Activated CD8-positive, alpha-beta memory T cell treated with anti-CD3 and anti-CD28 coated beads, Interleukin-2, amount 10 ng/mL, durations not matched to agents 7 days and 5 days (primary cell): ENCODE data around the gene OR5B21. TPM values are rescaled to one million over a fixed set of nuclear protein-coding genes. Genes with fewer than 3 reads are reported as not detected.
A peak's percentile ranks its signal among the peaks of the same experiment; 100 is the strongest.

Source experiments
- ATAC-seq: fragments of 150-1000 bp; cut with Tn5 transposase; one replicate; pipeline ENCODE4 v1.10.0; 2021; ENCODE audit warnings: moderate library complexity
- CTCF ChIA-PET: fragments of 350-600 bp; sonication (Branson Sonifier 250); formaldehyde crosslinking; loops from one replicate; lab custom pipeline; 2021; ENCODE audit warnings: antibody characterized with exemption; lab: Charles Lee
- DNase-seq: peaks from one replicate; pipeline ENCODE4 v3.0.0-alpha.2; 2020
- H3K27ac Mint-ChIP-seq: one replicate; pipeline ENCODE4 v1.8.0; 2021; ENCODE audit warnings: mild to moderate bottlenecking, mixed read lengths
- H3K27me3 Mint-ChIP-seq: one replicate; pipeline ENCODE4 v1.8.0; 2021; ENCODE audit warnings: mixed read lengths
- H3K36me3 Mint-ChIP-seq: one replicate; pipeline ENCODE4 v1.8.0; 2021; ENCODE audit warnings: mild to moderate bottlenecking, mixed read lengths
- H3K4me1 Mint-ChIP-seq: one replicate; pipeline ENCODE4 v1.8.0; 2021; ENCODE audit warnings: mixed read lengths
- H3K4me3 Mint-ChIP-seq: one replicate; pipeline ENCODE4 v1.8.0; 2021; ENCODE audit warnings: mild to moderate bottlenecking, moderate library complexity, mixed read lengths
- H3K9me3 Mint-ChIP-seq: one replicate; pipeline ENCODE4 v1.8.0; 2022; ENCODE audit warnings: low read depth, mixed read lengths
- total RNA-seq, 2 experiments: library from RNA; stranded (reverse); gene quantifications; one replicate each; pipeline ENCODE4 v1.2.3, GENCODE V29; 2021

The OR5B21 gene
- total RNA-seq, 2 experiments from 2014 or later, result 0.44 to 0.96 TPM

DNA sequence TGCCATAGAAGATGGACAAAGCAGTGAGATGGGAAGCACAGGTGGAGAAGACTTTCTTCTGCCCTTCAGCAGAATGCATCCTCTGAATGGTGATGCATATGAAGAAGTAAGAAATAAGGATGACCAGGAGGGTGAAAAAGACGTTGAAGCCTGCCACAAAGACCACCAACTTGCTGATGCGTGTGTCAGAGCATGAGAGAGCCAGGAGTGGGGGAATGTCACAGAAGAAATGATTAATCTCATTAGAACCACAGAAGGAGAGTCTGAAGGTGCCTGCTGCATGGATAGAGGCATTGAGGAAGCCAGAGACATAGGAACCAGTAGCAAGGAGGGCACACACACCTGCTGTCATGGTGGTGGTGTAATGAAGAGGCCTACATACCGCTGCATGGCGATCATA is 550 bp downstream of the OR5B21 start:
- no peak overlapping the region for H3K27ac Mint-ChIP-seq
- no peaks in the 10 kb centered on the region for H3K9me3 Mint-ChIP-seq
- no peak overlapping the region for H3K4me3 Mint-ChIP-seq
- peaks cover 2% of the 10 kb centered on the region for H3K4me1 Mint-ChIP-seq
- CTCF ChIA-PET, result no interaction called here
- ATAC-seq (no peak), DNase-seq (no peak)
- H3K36me3 Mint-ChIP-seq, result peaks cover 21% of the 10 kb centered on the region
- no peaks in the 10 kb centered on the region for H3K27me3 Mint-ChIP-seq

DNA sequence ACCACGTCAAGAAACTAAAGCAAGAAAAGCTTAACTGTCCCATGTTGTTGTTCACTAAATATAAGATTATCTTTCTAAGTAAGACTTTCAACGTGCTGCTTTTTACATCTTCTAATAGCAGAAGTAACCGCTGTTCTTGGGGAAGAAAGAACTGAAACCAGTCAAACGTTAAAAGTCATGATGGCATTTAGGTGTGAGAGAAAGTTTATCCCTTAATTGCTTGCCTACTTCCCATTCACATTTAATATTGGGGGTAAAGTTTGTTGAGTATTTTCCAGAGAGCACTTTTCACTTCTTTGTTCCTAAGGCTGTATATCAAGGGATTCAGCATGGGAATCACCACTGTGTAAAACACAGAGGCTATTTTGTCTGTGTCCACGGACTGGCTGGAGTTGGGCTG is 970 bp downstream of the OR5B21 start:
- H3K4me1 Mint-ChIP-seq, result peaks cover 2% of the 10 kb centered on the region
- H3K27me3 Mint-ChIP-seq, result no peaks in the 10 kb centered on the region
- peaks cover 21% of the 10 kb centered on the region for H3K36me3 Mint-ChIP-seq
- H3K27ac Mint-ChIP-seq, result no peak overlapping the region
- H3K9me3 Mint-ChIP-seq, result no peaks in the 10 kb centered on the region
- no peak for ATAC-seq
- no peak for DNase-seq
- no peak overlapping the region for H3K4me3 Mint-ChIP-seq
- CTCF ChIA-PET, result no interaction called here

DNA sequence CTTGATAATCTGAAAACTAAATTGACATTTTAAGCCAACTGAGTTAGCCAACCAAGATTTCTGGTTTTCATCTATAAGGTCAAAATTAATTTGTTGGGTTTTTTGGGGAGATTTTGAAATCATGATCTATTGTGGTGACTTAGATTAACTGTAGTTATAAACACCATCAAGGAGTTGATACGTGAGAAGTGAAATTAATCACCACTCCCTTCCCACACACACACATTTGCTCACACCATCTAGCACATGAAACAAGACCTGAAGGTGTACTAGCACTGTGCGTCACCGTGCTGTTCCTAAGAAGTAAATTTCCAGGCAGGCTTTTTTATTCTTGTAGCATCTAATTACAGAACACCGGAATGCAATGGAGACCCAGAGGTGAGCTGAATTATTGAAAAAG is 2.1 kb downstream of the OR5B21 start:
- no peaks in the 10 kb centered on the region for H3K27me3 Mint-ChIP-seq
- ATAC-seq, result no peak
- DNase-seq, result no peak
- peaks cover 21% of the 10 kb centered on the region for H3K36me3 Mint-ChIP-seq
- H3K4me1 Mint-ChIP-seq, result peaks cover 2% of the 10 kb centered on the region
- CTCF ChIA-PET, result no interaction called here
- H3K9me3 Mint-ChIP-seq, result no peaks in the 10 kb centered on the region
- H3K27ac Mint-ChIP-seq, result no peak overlapping the region
- no peak overlapping the region for H3K4me3 Mint-ChIP-seq

DNA sequence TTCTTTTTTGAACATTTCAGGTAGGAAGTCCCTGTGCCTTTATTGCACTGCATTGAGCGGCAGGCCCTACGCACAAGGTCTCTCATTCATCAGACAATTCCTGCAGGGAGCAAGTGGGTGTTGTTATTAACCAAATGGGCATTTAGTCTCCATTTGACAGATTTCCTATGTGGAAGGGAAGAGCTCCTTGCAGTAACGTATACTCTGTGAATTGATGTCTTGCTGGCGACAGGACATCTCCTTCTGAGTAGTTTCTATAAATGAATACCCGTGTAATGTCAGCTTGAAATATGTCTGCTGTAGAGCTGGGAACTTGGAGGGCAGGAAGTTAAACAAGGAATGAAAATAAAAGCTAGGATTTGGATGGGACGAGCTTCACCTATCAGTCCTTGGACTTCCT is 3.7 kb downstream of the OR5B21 start:
- H3K27ac Mint-ChIP-seq, result no peak overlapping the region
- H3K4me1 Mint-ChIP-seq, result peaks cover 3% of the 10 kb centered on the region
- CTCF ChIA-PET, result no interaction called here
- H3K4me3 Mint-ChIP-seq, result no peak overlapping the region
- ATAC-seq, result no peak
- H3K27me3 Mint-ChIP-seq, result no peaks in the 10 kb centered on the region
- H3K36me3 Mint-ChIP-seq, result peaks cover 24% of the 10 kb centered on the region
- no peak for DNase-seq
- H3K9me3 Mint-ChIP-seq, result no peaks in the 10 kb centered on the region

DNA sequence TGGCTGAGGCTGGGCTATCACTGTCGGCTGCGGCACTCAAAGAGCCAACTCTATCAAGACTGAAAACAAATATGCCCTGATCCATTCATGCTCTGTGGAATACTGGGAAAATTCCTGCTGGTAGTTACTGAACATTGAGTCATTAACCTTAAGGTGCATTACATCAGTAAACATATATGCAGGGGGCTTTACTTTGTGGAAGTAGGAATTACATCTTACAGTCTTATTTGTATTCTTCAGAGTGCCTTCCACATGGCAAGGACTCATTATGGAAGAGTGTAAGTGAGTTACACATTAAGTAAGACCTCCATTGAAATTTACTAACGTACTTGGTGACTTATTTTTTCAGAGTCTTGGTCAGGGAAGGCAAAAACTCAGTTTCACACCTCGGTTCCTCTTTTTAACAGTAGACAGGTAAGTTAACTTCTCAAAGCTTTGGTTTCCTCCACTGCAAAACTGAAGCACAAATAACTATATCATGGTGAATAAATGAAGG is 4.5 kb downstream of the OR5B21 start:
- Mint-ChIP-seq H3K4me1 (peaks cover 11% of the 10 kb centered on the region), H3K4me3 (no peak overlapping the region), H3K9me3 (no peaks in the 10 kb centered on the region), H3K27me3 (no peaks in the 10 kb centered on the region), H3K27ac (no peak overlapping the region), H3K36me3 (peaks cover 22% of the 10 kb centered on the region)
- no peak for ATAC-seq
- DNase-seq, result no peak
- CTCF ChIA-PET, result no interaction called here

DNA sequence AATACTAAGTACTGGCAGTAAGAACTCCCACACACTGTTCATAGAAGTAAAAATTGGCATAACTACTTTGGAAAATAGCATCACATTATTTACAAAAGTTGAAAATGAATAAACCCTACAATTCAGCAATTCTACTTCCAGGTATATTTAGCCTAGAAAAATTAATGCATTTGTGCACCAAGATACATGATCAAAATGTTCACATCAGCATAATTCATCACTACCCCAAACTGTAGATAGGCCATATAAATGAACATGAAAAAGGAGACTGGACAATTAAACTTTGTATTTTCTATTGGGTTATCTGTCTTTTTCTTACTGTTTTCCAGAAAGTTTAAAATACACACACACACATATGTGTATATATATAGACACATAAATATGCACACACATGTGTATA is 5.9 kb downstream of the OR5B21 start:
- H3K9me3 Mint-ChIP-seq, result no peaks in the 10 kb centered on the region
- CTCF ChIA-PET, result no interaction called here
- no peak overlapping the region for H3K4me3 Mint-ChIP-seq
- DNase-seq (no peak), ATAC-seq (no peak)
- H3K36me3 Mint-ChIP-seq, result peaks cover 16% of the 10 kb centered on the region
- H3K27ac Mint-ChIP-seq, result no peak overlapping the region
- peaks cover 24% of the 10 kb centered on the region for H3K4me1 Mint-ChIP-seq
- H3K27me3 Mint-ChIP-seq, result no peaks in the 10 kb centered on the region

DNA sequence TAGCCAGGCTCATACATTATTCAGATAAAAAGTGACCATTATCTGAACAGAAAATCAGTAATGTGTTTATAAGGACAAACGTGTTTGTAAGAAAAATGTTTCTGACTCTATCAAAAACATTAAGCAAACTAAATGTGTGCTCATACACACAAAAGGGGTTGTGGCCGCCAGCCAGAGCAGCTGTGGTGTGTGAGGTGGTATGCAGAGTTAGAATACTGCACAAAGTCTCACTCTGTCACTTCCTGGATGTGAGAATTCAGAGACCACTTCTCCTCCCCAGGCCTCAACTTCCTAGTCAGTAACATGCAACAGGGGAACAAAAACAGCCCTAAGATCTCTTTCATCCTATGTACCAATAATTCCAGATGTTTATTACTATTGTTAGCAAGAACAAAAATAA is 9.4 kb downstream of the OR5B21 start:
- CTCF ChIA-PET, result no interaction called here

DNA sequence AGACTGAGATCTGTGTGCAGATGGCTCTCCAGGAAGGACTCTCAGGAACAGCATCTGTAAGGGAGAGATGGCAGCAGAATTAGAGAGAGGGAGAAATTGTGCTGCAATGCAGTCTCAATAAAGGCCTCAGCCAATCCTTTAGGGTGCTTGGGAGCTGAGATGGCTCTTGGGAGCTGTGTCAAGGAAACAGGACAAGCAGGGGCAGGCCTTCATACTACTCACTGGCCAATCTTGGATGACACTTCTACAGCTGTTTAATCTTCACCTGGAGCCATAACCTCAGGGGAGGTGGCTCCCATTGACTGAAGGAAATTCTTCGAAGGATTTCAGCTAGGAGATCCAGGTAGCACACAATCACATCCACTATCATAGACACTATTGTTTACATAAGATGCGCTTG is 10.0 kb downstream of the OR5B21 start:
- DNase-seq, result no peak
- no peak for ATAC-seq
- Mint-ChIP-seq H3K4me1 (peaks cover 31% of the 10 kb centered on the region), H3K27ac (peak overlapping the region; percentile 78), H3K36me3 (peaks cover 24% of the 10 kb centered on the region), H3K27me3 (no peaks in the 10 kb centered on the region), H3K9me3 (no peaks in the 10 kb centered on the region), H3K4me3 (no peak overlapping the region)
- CTCF ChIA-PET, result no interaction called here

More for the DNA sequence above, 9.4 kb downstream of the OR5B21 start:
- H3K4me1 Mint-ChIP-seq, result peaks cover 31% of the 10 kb centered on the region
- H3K27me3 Mint-ChIP-seq, result no peaks in the 10 kb centered on the region
- DNase-seq, result peak; percentile 60
- no peak overlapping the region for H3K4me3 Mint-ChIP-seq
- peak; percentile 80 for ATAC-seq
- H3K9me3 Mint-ChIP-seq, result no peaks in the 10 kb centered on the region
- H3K36me3 Mint-ChIP-seq, result peaks cover 25% of the 10 kb centered on the region
- H3K27ac Mint-ChIP-seq, result peak overlapping the region; percentile 78

DNA sequence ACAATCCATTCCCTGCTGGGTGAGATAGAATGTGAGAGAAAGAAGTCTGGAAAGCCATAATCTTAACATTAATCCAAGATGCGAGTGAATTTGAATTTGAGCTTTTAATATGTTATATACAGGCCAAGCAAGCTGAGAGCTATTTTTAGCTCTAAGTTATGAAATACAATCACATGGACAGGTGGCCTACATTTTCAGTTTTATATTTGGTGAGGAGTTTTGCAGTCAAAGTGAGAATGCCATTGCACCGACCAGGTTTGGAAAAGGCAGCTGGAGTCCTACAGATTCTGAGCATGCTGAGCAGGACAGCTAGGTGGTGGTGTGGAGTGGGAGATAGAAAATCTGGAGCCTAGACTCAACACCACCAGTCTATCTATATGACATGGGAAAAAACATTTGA is 12.0 kb downstream of the OR5B21 start:
- H3K9me3 Mint-ChIP-seq, result no peaks in the 10 kb centered on the region
- no peaks in the 10 kb centered on the region for H3K27me3 Mint-ChIP-seq
- H3K4me3 Mint-ChIP-seq, result no peak overlapping the region
- no peak for DNase-seq
- peaks cover 24% of the 10 kb centered on the region for H3K36me3 Mint-ChIP-seq
- no peak for ATAC-seq
- CTCF ChIA-PET, result interaction anchor here (1.5 kb wide), 1 partner anchor 13 kb away, joined by 3 read pairs; no protein-coding TSS in a partner anchor
- H3K27ac Mint-ChIP-seq, result no peak overlapping the region
- H3K4me1 Mint-ChIP-seq, result peaks cover 31% of the 10 kb centered on the region

DNA sequence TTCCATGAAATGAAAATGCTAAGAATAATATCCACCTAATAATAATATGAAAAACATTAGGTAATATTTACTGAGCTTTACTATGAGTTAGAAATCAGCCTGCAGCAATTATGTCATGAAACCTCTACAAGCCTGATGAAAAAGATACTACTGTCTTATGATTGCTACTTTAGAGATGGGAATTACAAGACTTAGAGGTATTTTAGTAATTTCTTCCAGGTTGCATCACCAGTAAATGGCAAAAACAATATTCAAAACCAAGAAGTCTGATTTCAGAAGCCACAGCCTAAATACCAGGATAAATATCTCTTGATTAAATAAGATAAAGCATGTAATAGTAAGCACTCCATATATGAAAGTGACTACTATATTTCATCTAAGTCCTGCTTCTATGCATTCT is 13.8 kb downstream of the OR5B21 start:
- Mint-ChIP-seq H3K27ac (no peak overlapping the region), H3K36me3 (peaks cover 21% of the 10 kb centered on the region), H3K27me3 (no peaks in the 10 kb centered on the region), H3K4me3 (no peak overlapping the region), H3K9me3 (no peaks in the 10 kb centered on the region), H3K4me1 (peaks cover 29% of the 10 kb centered on the region)
- CTCF ChIA-PET, result no interaction called here
- DNase-seq (no peak), ATAC-seq (no peak)

DNA sequence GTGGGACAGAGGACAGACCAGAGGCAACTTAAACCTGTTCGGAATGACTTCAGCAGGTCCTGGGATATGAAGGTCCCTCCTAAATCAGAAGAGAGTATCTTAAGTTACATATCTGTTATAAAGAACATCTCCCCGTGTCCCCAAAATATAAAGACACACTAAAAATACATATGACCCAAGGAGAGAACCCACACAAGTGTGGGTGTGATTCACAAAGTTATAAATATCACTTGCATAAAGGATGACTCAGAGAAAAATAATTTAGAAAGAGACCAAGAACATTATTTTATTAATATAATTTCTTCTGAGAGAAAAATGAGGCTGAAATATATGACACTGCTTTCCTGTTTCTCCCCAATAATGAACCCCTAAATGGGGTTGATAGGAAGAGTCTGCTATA is 14.2 kb downstream of the OR5B21 start:
- Mint-ChIP-seq H3K27ac (no peak overlapping the region), H3K36me3 (peaks cover 21% of the 10 kb centered on the region), H3K9me3 (no peaks in the 10 kb centered on the region), H3K4me1 (peaks cover 25% of the 10 kb centered on the region), H3K4me3 (no peak overlapping the region), H3K27me3 (no peaks in the 10 kb centered on the region)
- CTCF ChIA-PET, result no interaction called here
- no peak for ATAC-seq
- no peak for DNase-seq

DNA sequence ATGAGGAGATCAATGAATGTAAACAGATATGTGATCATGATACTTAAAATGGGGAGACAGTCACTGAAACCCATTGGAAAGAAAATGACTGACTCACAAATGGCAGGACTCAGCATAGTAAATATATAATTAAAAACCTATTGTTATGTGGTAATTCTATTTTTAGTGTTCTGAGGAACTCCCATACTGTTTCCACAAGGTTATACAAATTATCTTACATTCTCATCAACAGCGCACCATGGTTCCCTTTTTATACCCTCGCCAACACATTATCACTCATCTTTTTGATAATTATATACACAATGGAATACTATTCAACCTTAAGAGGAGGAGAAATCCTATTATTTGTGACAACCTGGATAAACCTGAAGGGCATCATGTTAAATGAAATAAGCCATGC is 17.1 kb downstream of the OR5B21 start:
- Mint-ChIP-seq H3K36me3 (peaks cover 8% of the 10 kb centered on the region), H3K4me1 (peaks cover 2% of the 10 kb centered on the region), H3K9me3 (no peaks in the 10 kb centered on the region), H3K27me3 (no peaks in the 10 kb centered on the region), H3K27ac (no peak overlapping the region), H3K4me3 (no peak overlapping the region)
- ATAC-seq, result no peak
- no peak for DNase-seq
- CTCF ChIA-PET, result no interaction called here

DNA sequence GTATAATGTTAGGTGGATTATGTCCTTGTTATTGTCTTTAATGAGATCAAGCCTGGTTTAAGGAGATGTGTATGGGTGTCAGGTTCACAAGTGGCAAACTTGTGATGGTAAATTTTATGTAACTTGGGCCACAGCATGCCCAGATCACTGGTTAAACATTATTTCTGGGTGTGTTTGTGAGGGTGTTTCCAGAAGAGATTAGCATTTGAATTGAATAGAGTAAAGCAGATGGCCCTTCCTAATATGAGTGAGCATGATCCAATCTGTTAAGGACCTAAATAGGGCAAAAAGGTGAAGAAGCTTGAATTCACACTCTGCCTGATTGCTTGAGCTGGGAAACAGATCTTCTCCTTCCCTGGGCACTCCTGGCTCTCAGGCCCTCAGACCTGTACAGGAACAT is 20.7 kb downstream of the OR5B21 start:
- ATAC-seq, result no peak
- no peaks in the 10 kb centered on the region for H3K9me3 Mint-ChIP-seq
- no peaks in the 10 kb centered on the region for H3K36me3 Mint-ChIP-seq
- H3K27ac Mint-ChIP-seq, result no peak overlapping the region
- H3K4me3 Mint-ChIP-seq, result no peak overlapping the region
- CTCF ChIA-PET, result no interaction called here
- no peak for DNase-seq
- no peaks in the 10 kb centered on the region for H3K4me1 Mint-ChIP-seq
- H3K27me3 Mint-ChIP-seq, result no peaks in the 10 kb centered on the region

DNA sequence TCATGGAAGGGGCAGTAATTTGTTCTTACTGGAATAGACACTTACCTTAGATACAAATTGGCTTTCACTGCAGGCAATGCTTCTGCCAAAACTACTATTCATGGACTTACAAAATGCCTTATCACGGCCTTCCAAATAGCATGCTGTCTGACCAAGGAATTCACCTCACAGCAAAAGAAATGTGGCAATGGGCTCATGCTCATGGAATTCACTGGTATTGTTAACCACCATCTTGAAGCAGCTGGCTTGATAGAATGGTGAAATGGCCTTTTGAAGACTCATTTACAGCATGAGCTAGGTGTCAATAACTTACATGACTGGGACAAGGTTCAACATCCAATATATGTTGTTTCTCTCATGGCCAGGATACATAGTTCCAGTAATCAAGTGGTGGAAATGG is 21.9 kb downstream of the OR5B21 start:
- Mint-ChIP-seq H3K4me3 (no peak overlapping the region), H3K4me1 (no peaks in the 10 kb centered on the region)
- no peak for ATAC-seq

DNA sequence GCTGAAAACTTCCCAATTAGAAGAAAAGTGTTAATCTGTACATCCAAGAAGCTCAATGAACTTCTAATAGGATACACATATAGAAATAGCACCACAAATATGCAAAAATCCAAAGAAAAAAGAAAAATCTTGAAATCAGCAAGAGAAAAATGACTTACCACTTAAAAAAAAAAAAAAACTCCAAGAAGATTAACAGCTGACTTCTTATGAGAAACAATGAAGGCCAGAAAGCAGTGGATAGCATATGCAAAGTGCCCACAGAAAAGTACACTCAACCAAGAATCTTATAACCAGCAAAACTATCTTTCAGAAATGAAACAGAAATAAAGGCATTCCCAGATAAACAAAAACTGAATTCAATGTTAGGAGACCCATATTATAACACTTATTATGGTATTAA is 36.0 kb downstream of the OR5B21 start:
- ATAC-seq, result no peak
- H3K4me1 Mint-ChIP-seq, result no peaks in the 10 kb centered on the region
- H3K9me3 Mint-ChIP-seq, result peaks cover 16% of the 10 kb centered on the region
- no peaks in the 10 kb centered on the region for H3K36me3 Mint-ChIP-seq
- no peaks in the 10 kb centered on the region for H3K27me3 Mint-ChIP-seq
- CTCF ChIA-PET, result no interaction called here
- DNase-seq, result no peak
- no peak overlapping the region for H3K27ac Mint-ChIP-seq
- H3K4me3 Mint-ChIP-seq, result no peak overlapping the region

More for the DNA sequence above, 21.9 kb downstream of the OR5B21 start:
- no peak overlapping the region for H3K27ac Mint-ChIP-seq
- CTCF ChIA-PET, result no interaction called here
- no peaks in the 10 kb centered on the region for H3K36me3 Mint-ChIP-seq
- no peaks in the 10 kb centered on the region for H3K9me3 Mint-ChIP-seq
- no peak for DNase-seq
- H3K27me3 Mint-ChIP-seq, result no peaks in the 10 kb centered on the region
